ENCODE results near the gene PLVAP. TPM values are rescaled to one million over a fixed set of nuclear protein-coding genes. Genes with fewer than 3 reads are reported as not detected.

PLVAP gene
- total and polyA plus RNA-seq, 8 donors = 14.0 to 59.5 (median 20.3) TPM

GRCh38 chr19:17357724-17358123, 19.4 kb downstream of the PLVAP start:
- no peak for TF ChIP-seq CTCF (IDR thresholded peaks at IDR 0.05)
- Histone ChIP-seq H3K36me3 (no peaks in the 10 kb centered on the region), H3K9me3 (no peaks in the 10 kb centered on the region), H3K4me1 (peaks cover 0 to 21% of the 10 kb centered on the region in 2 donors), H3K4me3 (no peak overlapping the region), H3K27me3 (no peaks in the 10 kb centered on the region), H3K27ac (peak overlapping the region in 1 of 2 donors; percentile 20)
- intact Hi-C loops (cut with DNase I) = no loop called here
- ATAC-seq = peak; percentile 94
- DNase-seq = no peak

- peak overlapping the region in 1 of 2 donors; percentile 20 for H3K27ac ChIP-seq
- intact Hi-C loops (cut with DNase I) = no loop called here
- no peak overlapping the region for H3K4me3 ChIP-seq
- ATAC-seq (no peak), DNase-seq (no peak)
- H3K27me3 ChIP-seq = peaks cover 0 to 3% of the 10 kb centered on the region in 2 donors
- H3K36me3 ChIP-seq = no peaks in the 10 kb centered on the region
- no peaks in the 10 kb centered on the region for H3K9me3 ChIP-seq
- TF ChIP-seq CTCF (IDR thresholded peaks at IDR 0.05) = no peak
- peaks cover 0 to 26% of the 10 kb centered on the region in 2 donors for H3K4me1 ChIP-seq
Measured at GRCh38 chr19:17357078-17357666, 20.0 kb downstream of the PLVAP start.

GRCh38 chr19:17353386-17353785, 23.8 kb downstream of the PLVAP start:
- intact Hi-C loops (cut with DNase I) = no loop called here
- Histone ChIP-seq H3K36me3 (no peaks in the 10 kb centered on the region), H3K4me1 (peaks cover 0 to 44% of the 10 kb centered on the region in 2 donors), H3K27me3 (peaks cover 0 to 37% of the 10 kb centered on the region in 2 donors), H3K4me3 (no peak overlapping the region), H3K9me3 (no peaks in the 10 kb centered on the region), H3K27ac (no peak overlapping the region)
- DNase-seq (no peak), ATAC-seq (no peak)
- no peak for TF ChIP-seq CTCF (IDR thresholded peaks at IDR 0.05)

- Histone ChIP-seq H3K9me3 (no peaks in the 10 kb centered on the region), H3K4me3 (no peak overlapping the region), H3K27ac (peak overlapping the region in 1 of 2 donors; percentile 37), H3K4me1 (peaks cover 0 to 46% of the 10 kb centered on the region in 2 donors), H3K36me3 (no peaks in the 10 kb centered on the region), H3K27me3 (peaks cover 0 to 41% of the 10 kb centered on the region in 2 donors)
- ATAC-seq (no peak), DNase-seq (no peak)
- intact Hi-C loops (cut with DNase I) = no loop called here
- TF ChIP-seq CTCF (IDR thresholded peaks at IDR 0.05) = no peak
Measured at GRCh38 chr19:17352608-17353280, 24.4 kb downstream of the PLVAP start.

GRCh38 chr19:17351815-17352435, 25.2 kb downstream of the PLVAP start:
- Histone ChIP-seq H3K4me3 (no peak overlapping the region), H3K27me3 (peaks cover 0 to 41% of the 10 kb centered on the region in 2 donors), H3K27ac (peak overlapping the region in 1 of 2 donors; percentile 37), H3K36me3 (no peaks in the 10 kb centered on the region), H3K9me3 (no peaks in the 10 kb centered on the region), H3K4me1 (peaks cover 0 to 46% of the 10 kb centered on the region in 2 donors)
- DNase-seq = no peak
- intact Hi-C loops (cut with DNase I) = no loop called here
- no peak for ATAC-seq
- no peak for TF ChIP-seq CTCF (IDR thresholded peaks at IDR 0.05)
